Stimulated activated CD8-positive, alpha-beta memory T cell treated with anti-CD3 and anti-CD28 coated beads, Interleukin-12 subunit alpha, Interleukin-12 subunit beta, amount 100 ng/mL, for 24 hours (primary cell): ENCODE measurements around the gene MAP3K13.
"Not testable (repeated sequence)": the region's sequence is repeated elsewhere in the genome, so short reads cannot be mapped to it uniquely, and the experiment has no call there.

Experiments used
- DNase-seq: peaks from one replicate; pipeline ENCODE4 v3.0.0-alpha.2; 2020; ENCODE audit errors: extremely low read depth

MAP3K13 gene

DNA sequence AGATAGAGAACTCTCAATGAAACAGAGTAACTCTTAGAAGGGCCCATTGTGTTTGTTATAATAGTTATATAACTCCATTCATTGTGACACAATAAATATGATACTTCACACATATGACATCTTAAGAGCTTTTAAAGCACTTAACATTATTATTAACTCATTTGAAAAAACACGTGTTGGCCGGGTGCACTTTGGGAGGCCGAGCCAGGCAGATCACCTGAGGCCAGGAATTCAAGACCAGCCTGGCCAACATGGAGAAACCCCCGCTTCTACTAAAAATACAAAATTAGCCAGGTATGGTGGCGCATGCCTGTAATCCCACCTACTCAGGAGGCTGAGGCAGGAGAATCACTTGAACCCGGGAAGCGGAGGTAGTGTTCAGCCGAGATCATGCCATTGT lies 88.5 kb downstream of the MAP3K13 start:
- not testable (repeated sequence) for DNase-seq

DNA sequence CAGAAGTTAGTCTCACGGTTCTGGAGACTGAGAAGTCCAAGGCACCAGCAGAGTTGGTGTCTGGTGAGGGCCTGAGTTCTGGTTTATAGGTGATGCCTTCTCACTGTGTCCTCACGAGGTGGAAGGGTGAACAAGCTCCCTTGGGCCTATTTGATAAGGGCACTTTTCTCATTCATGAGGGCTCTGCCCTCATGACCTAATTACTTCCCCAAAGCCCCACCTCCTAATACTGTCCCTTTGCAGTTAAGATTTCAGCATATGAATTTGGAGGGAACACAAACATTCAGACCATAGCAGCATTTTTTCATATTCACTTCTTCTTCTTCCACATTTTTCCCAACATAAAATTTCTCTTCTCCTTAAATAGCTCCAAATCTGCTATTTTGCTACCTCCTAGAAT lies 94.4 kb downstream of the MAP3K13 start:
- no peak for DNase-seq

DNA sequence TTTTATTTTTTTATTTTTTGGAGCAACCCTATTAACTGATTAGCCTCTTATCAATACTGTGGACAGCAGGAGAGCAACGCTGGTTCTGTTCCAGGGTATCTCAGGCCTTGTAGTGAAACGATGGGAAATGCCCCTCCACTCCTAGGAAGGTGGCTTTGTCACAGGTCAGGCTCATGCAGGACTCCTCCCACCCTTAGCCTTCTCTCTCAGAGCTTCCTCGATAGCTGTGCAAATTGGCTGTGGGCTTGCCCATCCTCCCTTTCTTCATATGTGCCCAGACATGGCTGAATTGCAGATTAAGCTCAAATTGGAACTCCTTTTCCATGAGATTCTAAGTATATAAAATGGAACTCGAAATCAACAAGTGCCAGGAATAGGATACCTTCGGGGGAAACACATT lies 97.4 kb downstream of the MAP3K13 start:
- DNase-seq = no peak

DNA sequence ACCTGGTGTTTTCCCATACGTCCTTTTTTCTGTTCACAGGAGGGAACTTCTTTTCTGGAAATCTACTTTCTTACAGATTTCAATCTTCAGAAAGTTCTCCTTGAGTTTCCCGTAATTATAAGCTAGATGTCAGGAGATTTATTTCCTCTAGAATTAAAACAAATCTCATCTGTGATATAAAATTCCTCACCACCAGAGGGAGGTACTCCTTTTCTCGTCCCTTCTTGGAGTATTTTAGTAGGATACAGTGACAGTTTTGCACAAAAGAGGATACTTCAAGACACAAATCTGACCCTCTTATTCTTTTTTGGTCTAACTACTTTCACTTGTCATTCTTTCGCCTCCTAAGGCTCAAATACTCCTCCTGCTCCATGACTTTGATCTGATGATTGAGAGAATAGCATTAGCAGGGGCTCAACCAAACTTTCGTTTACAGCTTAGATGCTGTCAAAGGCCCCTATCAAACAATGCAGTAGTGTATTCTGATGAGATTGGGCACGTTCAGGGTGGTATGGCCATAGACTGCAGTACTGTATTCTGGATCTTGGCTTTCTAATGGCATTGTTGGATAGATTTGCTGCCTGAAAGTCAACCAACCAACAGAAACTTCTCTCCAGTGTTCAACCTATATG lies 97.9 kb downstream of the MAP3K13 start:
- no peak for DNase-seq

DNA sequence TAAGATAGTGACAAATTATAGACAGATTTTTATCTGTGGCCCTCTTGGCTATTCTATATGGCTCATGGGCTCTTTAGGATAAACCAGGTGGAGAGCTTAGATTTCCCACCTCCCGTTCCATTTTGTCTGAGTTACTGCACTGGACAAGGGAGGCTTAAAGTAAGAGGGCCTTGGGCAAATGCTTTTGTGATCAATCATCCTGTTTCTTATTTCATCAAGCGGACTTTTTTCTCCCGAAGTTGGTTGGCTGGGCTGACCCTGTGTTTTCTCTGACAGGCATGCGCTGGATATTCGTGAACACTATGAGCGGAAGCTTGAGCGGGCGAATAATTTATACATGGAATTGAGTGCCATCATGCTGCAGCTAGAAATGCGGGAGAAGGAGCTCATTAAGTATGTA lies 102.5 kb downstream of the MAP3K13 start:
- DNase-seq = no peak

DNA sequence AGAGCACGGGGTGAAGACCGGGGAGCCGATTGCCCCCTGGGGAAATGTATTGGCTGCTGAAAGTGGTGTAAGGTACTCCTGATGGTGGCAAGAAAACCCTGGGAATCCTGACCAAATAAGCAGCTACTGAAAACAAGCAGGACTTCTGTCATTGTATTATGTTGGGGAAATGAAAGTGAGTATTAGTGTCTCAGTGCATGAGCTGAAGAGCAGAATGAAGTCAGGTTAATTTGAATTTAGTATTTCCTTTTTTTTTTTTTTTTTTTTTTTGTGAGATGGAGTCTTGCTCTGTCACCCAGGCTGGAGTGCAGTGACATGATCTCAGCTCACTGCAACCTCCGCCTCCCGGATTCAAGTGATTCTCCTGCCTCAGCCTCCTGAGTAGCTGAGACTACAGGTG lies 103.2 kb downstream of the MAP3K13 start:
- not testable (repeated sequence) for DNase-seq

DNA sequence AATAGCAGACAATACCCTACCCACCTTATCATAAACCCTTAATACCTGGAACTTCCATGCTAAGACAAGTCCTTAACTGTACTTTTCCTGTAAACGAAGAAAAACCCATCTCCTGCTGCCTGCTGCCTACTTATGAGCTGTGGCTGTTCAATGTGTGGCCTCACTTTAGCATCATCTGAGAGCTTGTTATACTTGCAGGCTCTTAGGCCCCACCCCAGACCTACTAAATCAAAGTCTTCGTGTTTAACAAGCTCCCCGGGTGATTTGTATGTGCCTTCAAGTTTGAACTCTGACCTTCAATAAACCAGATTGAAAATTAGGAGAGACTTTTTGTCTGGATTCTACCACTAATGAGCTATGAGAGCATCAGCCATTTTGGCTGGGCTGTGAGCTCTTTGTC lies 106.6 kb downstream of the MAP3K13 start:
- no peak for DNase-seq

DNA sequence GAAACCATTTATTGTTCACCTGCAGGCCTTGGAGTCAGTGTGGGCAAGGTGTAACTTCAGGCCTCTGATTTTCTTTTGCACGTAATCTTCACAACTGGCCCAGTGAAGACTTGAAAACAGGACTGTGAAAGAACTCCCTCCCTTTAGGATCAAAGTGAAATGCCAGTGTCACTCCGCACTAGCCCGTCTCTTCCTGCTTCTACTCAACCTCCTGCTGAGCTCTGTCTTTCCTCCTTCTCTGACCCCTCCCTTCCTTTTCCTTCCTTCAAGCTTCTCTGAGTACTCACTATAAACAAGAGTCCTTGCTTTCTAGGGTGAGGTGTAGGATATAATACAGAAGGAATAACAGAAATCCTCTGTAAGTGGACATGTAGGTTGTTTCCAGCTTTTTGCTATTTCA lies 107.4 kb downstream of the MAP3K13 start:
- no peak for DNase-seq

DNA sequence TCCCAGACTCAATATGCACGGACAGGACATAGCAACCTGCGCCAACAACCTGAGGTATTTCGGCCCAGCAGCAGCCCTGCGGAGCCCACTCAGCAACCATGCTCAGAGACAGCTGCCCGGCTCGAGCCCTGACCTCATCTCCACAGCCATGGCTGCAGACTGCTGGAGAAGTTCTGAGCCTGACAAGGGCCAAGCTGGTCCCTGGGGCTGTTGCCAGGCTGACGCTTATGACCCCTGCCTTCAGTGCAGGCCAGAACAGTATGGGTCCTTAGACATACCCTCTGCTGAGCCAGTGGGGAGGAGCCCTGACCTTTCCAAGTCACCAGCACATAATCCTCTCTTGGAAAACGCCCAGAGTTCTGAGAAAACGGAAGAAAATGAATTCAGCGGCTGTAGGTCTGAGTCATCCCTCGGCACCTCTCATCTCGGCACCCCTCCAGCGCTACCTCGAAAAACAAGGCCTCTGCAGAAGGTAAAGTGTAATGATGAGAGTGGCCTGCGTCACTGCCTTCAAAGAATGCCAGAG lies 110.4 kb downstream of the MAP3K13 start:
- DNase-seq = no peak

DNA sequence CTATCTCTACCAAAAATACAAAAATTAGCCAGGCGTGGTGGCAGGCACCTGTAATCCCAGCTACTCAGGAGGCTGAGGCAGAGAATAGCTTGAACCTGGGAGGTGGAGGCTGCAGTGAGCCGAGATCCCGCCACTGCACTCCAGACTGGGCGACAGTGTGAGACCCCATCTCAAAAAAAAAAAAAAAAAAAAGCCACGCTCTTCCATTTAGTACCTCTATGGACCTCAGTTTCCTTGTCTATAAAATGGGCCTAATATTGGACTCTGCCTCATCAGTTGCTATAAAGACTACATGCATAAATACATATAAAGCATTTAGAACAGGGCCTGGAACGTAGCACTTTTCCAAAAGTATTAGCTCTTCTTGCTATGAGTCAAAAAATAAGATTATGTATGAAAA lies 112.0 kb downstream of the MAP3K13 start:
- DNase-seq = not testable (repeated sequence)

DNA sequence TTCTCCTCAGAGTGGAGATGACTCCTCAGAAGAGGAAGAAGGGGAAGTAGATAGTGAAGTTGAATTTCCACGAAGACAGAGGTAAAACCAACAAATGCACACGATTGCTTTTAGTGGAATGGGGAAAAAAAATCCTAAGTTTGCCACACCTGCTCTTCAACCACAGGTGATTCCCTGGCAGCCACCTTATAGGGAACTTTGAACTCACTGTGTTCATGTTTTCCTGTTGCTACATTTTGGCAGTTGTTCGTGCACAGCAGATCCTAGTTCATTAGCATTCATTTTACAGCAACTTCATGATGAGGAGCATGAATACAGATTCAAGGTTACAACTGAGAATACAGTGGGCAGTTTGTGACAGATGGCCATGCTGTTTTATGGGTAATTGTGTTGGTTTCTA lies 114.4 kb downstream of the MAP3K13 start:
- DNase-seq = no peak

DNA sequence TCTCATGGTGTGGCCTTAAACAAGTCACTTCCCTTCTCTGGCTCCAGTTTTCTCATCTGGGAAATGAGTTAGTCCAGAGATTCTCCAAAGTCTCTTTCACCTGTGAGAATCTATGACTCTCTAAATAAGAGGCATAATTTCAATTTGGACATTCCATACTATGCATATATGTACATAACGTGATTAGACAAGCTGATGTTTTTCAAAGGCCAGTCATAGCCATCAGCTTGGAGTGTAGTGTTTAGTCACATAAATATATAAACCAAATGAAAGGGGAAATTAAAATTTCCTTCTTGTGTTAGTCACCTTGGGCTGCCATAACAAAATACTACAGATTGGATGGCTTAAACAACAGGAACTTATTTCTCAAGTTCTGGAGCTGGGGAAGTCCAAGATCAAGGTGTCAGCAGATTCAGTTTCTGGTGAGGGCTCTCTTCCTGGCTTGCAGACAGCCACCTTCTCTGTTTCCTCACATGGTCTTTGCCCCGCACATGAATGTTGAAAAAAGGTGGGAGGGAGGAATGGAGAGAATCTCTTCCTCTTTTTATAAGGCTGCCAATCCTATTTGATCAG lies 116.5 kb downstream of the MAP3K13 start:
- DNase-seq = no peak

DNA sequence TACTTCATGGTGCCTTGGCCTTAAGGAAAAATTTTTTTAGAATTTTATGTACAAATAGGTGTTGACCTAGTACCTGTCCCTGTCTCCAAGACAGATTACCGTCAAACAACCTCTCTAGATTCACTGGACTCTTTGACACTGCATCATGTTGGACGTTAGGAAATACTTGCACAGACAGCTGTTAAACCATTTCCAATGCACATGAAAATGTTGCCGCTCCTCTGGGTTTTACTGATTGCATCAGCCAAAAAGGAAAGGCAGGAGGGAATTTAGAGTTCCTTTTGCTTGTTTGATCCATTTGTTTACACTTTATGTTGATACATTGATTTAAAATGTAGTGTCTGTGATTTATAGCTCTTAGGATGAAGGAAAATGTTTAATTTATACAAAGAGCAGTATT lies 121.4 kb downstream of the MAP3K13 start:
- no peak for DNase-seq

DNA sequence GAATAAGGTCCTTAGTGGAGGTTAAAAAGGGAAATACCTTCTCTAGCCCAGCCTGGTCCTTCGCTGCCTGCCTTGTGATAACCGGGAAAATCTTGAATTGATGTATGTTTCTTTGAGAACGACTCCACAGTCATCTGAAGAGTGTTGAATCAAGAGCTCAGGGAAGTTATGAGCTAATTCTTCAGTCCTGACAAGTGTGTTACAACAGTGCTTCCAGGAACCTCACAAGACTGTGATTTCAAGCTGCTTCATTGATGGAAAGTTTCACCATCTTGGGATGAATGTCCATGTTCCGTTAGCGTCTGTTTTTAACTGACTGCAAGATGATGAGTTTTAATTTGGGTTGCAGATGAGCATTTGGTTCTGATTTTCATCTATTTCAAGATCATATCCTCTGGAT lies 123.5 kb downstream of the MAP3K13 start:
- no peak for DNase-seq

DNA sequence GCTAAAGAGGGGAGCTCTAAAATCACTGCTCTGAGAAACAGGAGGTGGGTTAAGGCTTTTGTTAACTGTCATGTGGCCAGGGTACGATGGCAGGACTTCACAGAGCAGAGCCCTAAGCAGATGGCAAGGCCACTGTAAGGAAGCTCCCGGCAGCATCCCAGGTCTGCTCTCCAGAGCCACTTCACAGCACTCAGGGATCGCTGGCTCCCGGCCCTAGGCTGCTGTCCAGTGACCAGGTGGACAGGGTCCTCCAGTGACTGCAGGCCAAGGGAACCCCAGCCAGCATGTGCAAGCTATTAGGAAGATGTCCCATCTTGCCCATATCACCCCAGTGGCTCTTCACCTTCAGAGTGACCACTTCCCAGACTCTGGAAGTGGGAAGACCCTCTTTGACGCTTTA lies 125.5 kb downstream of the MAP3K13 start:
- DNase-seq = no peak

DNA sequence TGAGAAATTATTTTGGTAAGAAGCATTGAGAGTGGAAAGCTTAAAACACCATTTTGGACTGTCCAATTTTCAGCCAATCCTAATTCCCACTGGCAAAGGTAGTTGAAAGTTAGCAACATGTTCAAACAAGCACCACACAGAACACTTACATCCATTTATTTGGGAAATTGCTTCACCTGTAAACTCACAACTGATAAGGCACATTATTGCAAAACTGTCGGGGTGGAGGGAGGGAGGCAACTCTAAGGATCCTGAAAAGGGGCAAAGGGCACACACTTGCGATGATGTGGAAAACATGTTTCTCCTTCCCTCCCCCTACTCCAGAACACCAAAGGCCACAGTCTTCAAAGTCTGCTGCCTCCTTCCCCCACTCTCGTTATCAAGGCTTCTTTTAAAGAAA lies 126.5 kb downstream of the MAP3K13 start:
- DNase-seq = no peak

DNA sequence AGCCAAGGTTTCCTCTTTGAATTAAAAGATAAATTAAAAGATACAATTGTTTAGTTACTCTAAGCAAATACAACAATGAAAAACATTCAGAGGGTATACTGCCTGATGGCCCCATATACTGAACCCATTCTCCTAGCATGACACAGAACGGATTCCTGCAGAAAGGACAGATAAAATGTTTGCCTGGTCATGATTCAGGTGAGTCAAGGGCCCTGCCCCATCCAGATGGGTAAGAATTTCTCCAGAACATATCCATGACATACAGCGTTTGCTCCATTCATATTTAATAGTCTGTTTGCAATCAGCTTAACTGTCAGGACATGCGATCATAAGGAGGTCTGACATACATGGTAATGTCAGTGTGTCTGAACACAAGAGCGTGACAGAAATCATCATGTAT lies 127.3 kb downstream of the MAP3K13 start:
- no peak for DNase-seq

DNA sequence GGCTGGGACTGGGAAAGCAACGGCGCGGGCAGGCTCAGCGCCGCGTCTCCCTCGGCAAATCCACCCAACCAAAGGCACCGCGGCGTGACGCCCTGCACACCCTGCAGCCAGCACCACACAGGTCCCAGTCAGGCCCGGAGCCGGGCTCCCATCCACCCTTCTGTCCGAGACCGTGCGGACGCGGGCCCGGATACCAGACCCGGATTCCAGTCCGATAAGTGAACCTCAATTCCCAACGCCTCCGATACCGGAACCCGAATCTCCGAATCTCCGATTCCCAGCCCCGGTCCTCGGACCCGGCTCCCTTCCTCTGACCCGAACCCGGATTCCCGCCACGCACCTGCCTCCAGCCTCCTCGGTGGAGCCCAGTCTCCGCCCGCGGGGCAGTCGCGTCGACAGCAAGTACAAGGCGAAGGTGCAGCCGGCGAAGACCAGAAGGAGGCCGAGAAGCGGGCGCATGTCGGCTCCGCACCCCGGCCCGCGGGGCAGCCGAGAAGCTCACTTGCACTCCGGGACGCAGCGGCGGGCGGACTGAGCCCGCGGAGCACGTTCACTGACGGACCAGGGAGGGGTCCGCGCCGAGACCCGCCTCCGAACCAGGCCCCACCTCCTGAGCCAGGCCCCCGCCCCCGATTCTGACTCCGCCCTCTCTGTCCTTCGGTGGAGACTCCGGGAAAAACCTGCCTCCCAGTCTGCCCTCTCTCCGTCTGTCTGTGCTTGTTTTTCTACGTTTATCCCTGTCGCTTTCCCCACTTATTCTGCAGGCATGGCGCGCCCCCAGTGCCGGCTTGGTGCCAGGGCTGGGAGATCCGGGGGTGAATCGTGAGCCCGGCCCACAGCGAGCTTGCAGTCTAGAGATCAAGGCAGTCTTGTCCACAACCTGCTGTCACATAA lies 135.8 kb downstream of the MAP3K13 start, which contains the start of gene TMEM41A:
Gene TMEM41A, minus strand, starts transcription at position 533 of the 894 bp plus-strand sequence. Its CDS starts 74 bp downstream, at position 459.
- peak; percentile 75 for DNase-seq

DNA sequence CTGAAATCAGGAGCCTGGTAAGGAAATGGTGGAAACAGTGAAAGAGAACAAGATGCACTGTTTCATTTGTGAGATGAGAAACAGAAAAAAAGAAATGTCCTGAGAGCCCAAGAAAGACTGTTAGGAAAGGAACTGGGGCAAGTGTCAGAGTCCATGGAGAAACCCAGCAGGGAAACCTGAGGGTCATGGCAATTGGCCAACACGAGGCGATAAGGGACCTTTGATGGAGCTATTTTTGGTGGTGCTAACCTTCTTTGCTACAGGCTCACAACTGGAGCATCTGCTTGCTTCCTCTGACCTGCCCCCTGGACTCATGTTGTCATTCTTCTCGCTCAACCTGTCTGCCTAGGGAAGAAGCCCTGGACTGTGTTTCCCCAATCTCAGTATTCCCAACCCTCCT lies 140.1 kb downstream of the MAP3K13 start:
- no peak for DNase-seq

DNA sequence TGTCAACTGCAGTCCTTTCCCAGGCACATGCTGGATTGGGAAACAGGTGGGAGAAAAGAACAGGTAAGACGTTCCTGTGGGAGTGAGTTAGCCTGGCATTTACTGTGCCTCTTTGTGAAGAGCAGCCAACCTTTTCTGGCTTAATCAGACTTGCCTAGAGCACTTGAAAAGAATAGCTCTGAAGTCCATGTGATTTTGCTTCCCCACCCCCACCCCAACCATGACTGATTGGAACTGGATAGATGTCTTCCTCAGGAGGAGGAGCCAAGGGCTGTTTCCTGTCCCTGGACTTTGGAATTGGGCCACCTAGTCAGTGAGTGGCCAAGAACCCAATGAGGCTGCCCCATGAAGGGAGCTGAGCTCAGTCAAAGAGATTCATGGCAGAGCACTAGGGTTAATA lies 140.6 kb downstream of the MAP3K13 start:
- no peak for DNase-seq

DNA sequence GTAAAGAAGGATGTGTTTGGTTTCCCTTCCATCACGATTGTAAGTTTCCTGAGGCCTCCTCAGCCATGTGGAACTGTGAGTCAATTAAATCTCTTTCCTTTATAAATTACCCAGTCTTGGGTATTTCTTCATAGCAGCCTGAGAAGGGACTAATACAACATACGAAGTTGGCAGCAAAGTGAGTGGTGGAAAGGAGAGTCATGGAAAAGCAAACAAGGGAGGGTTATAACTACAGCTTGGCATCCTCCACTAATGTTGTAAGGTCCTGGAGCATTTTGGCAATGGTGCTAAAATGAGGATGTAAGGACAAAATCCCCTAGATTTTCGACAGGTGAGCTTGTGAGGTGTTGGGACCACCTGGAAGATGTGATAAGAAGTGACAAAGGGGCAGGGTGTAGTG lies 141.7 kb downstream of the MAP3K13 start:
- no peak for DNase-seq

DNA sequence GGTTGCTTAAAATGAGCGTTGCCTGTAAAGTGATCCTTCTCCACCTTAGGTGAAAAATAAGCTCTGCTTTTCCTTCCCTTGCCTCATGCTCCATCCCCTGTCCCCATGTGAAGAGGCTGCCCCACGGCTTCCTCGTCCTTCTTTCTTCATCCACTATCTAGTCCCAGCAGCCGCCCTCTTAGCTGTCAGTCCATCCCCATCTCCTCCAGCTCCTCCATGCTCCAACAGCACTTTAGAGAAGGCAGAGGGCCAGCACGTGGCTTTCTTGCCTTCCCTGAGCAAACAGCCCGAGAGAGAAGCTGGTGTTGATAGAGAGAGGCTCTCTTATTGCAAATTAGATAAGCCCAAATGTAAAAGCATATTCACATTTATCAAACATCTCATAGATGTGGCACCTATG lies 144.9 kb downstream of the MAP3K13 start:
- no peak for DNase-seq
